Duodenal mucosa (tissue), 2 donors: ENCODE results near the gene NEUROD4.
A peak's percentile ranks its signal among the peaks of the same experiment; 100 is the strongest.
"Not testable (repeated sequence)": the region's sequence is repeated elsewhere in the genome, so short reads cannot be mapped to it uniquely, and the experiment has no call there.

Experiments
- H3K27ac ChIP-seq: one replicate; pipeline ENCODE4 v1.7.0; 2013; ENCODE audit warnings: low read depth, low read length
- H3K27me3 ChIP-seq, 2 donors: one replicate each; pipeline ENCODE4 v1.7.0; 2013; ENCODE audit warnings: low read length in 2 of 2, control low read depth in 1 of 2; ENCODE audit not compliant: insufficient read depth in 2 of 2, control insufficient read depth in 1 of 2
- H3K36me3 ChIP-seq, 2 donors: one replicate each; pipeline ENCODE4 v1.7.0; 2013; ENCODE audit warnings: low read length in 2 of 2, control low read depth in 1 of 2; ENCODE audit not compliant: insufficient read depth in 2 of 2, control insufficient read depth in 1 of 2
- H3K4me1 ChIP-seq, 2 donors: one replicate each; pipeline ENCODE4 v1.7.0; 2013; ENCODE audit warnings: low read length in 2 of 2, control low read depth in 1 of 2; ENCODE audit not compliant: insufficient read depth in 2 of 2, control insufficient read depth in 1 of 2
- H3K4me3 ChIP-seq, 2 donors: one replicate each; pipeline ENCODE4 v1.7.0; 2013; ENCODE audit warnings: low read length in 2 of 2, low read depth in 1 of 2
- H3K9ac ChIP-seq, 2 donors: one replicate each; pipeline ENCODE4 v1.7.0; 2013; ENCODE audit warnings: low read length in 2 of 2, low read depth in 1 of 2
- H3K9me3 ChIP-seq, 2 donors: one replicate each; pipeline ENCODE4 v1.7.0; 2013; ENCODE audit warnings: low read length in 2 of 2, control low read depth in 1 of 2; ENCODE audit not compliant: control insufficient read depth in 1 of 2

The NEUROD4 gene

GRCh38 chr12:54983536-54984101 lies 36.2 kb upstream of the NEUROD4 start:
- Histone ChIP-seq H3K9ac (peak overlapping the region in 1 of 2 donors; percentile 30), H3K27me3 (no peaks in the 10 kb centered on the region), H3K27ac (no peak overlapping the region), H3K36me3 (no peaks in the 10 kb centered on the region), H3K4me1 (no peaks in the 10 kb centered on the region), H3K4me3 (peak overlapping the region; percentile 53 to 57), H3K9me3 (no peaks in the 10 kb centered on the region)

- H3K27ac ChIP-seq: no peak within 1 kb of the TSS
- no peaks in the 10 kb centered on the region for H3K36me3 ChIP-seq
- no peaks in the 10 kb centered on the region for H3K9me3 ChIP-seq
- H3K4me3 ChIP-seq: peak within 1 kb of the TSS; percentile 53 to 57
- H3K4me1 ChIP-seq: no peaks in the 10 kb centered on the region
- H3K9ac ChIP-seq: peak within 1 kb of the TSS in 1 of 2 donors; percentile 30
- no peaks in the 10 kb centered on the region for H3K27me3 ChIP-seq
Measured at GRCh38 chr12:54984658-54985376, 35.0 kb upstream of the NEUROD4 start, which contains the start of gene TESPA1. Gene TESPA1 (minus strand): TSS chr12:54984762. CDS start chr12:54974562, 10,200 bp downstream.

GRCh38 chr12:54986773-54987172 lies 33.0 kb upstream of the NEUROD4 start:
- not testable (repeated sequence) for H3K27ac ChIP-seq, H3K9me3 ChIP-seq, H3K4me3 ChIP-seq, H3K4me1 ChIP-seq, H3K9ac ChIP-seq, H3K36me3 ChIP-seq, H3K27me3 ChIP-seq

GRCh38 chr12:54987611-54988231 lies 32.1 kb upstream of the NEUROD4 start:
- H3K36me3 ChIP-seq: no peaks in the 10 kb centered on the region
- no peak overlapping the region for H3K4me3 ChIP-seq
- H3K4me1 ChIP-seq: no peaks in the 10 kb centered on the region
- H3K9me3 ChIP-seq: no peaks in the 10 kb centered on the region
- H3K27me3 ChIP-seq: no peaks in the 10 kb centered on the region
- H3K27ac ChIP-seq: no peak overlapping the region
- no peak overlapping the region for H3K9ac ChIP-seq

GRCh38 chr12:54988402-54989054 lies 31.2 kb upstream of the NEUROD4 start:
- Histone ChIP-seq H3K27ac (no peak overlapping the region), H3K4me1 (no peaks in the 10 kb centered on the region)

GRCh38 chr12:54989829-54990228 lies 29.9 kb upstream of the NEUROD4 start:
- Histone ChIP-seq H3K27ac (no peak overlapping the region), H3K27me3 (no peaks in the 10 kb centered on the region), H3K9ac (no peak overlapping the region), H3K4me1 (no peaks in the 10 kb centered on the region), H3K36me3 (no peaks in the 10 kb centered on the region), H3K9me3 (no peaks in the 10 kb centered on the region), H3K4me3 (no peak overlapping the region)

More at GRCh38 chr12:54988402-54989054, 31.2 kb upstream of the NEUROD4 start:
- Histone ChIP-seq H3K4me3 (no peak overlapping the region), H3K9me3 (no peaks in the 10 kb centered on the region), H3K9ac (no peak overlapping the region), H3K27me3 (no peaks in the 10 kb centered on the region), H3K36me3 (no peaks in the 10 kb centered on the region)

GRCh38 chr12:54991161-54991990 lies 28.4 kb upstream of the NEUROD4 start:
- Histone ChIP-seq H3K27me3 (no peaks in the 10 kb centered on the region), H3K36me3 (no peaks in the 10 kb centered on the region), H3K9me3 (no peaks in the 10 kb centered on the region), H3K4me1 (no peaks in the 10 kb centered on the region), H3K4me3 (peak overlapping the region in 1 of 2 donors; percentile 44), H3K27ac (no peak overlapping the region), H3K9ac (no peak overlapping the region)

GRCh38 chr12:54991991-54992375 lies 27.8 kb upstream of the NEUROD4 start:
- no peak overlapping the region for H3K4me3 ChIP-seq
- no peak overlapping the region for H3K27ac ChIP-seq
- no peaks in the 10 kb centered on the region for H3K27me3 ChIP-seq
- H3K36me3 ChIP-seq: no peaks in the 10 kb centered on the region
- H3K4me1 ChIP-seq: no peaks in the 10 kb centered on the region
- no peaks in the 10 kb centered on the region for H3K9me3 ChIP-seq
- H3K9ac ChIP-seq: no peak overlapping the region

- Histone ChIP-seq H3K27ac (no peak overlapping the region), H3K4me1 (no peaks in the 10 kb centered on the region), H3K9ac (no peak overlapping the region), H3K27me3 (no peaks in the 10 kb centered on the region), H3K4me3 (no peak overlapping the region), H3K9me3 (no peaks in the 10 kb centered on the region), H3K36me3 (no peaks in the 10 kb centered on the region)
Measured at GRCh38 chr12:54993181-54993835, 26.5 kb upstream of the NEUROD4 start.
